Neutrophil (primary cell): ENCODE data around the gene SHF.

Source experiments
- H3K27ac ChIP-seq: fragments of 200-600 bp; sonication (generic); 2 replicates; pipeline ENCODE4 v1.5.1; 2016; ENCODE audit warnings: mild to moderate bottlenecking, moderate library complexity
- H3K27me3 ChIP-seq: fragments of 200-600 bp; sonication (generic); 2 replicates; pipeline ENCODE4 v1.6.0; 2016; ENCODE audit warnings: mild to moderate bottlenecking
- H3K36me3 ChIP-seq: fragments of 200-600 bp; sonication (generic); 2 replicates; pipeline ENCODE4 v1.5.1; 2017
- H3K4me1 ChIP-seq, 2 experiments: fragments of 200-600 bp in 1 of 2; sonication (generic) in 1 of 2; 1 replicate in 1 of 2; 2 replicates in 1 of 2; pipeline versions ENCODE4 v1.5.1 to v1.6.1; 2013 to 2016; ENCODE audit warnings: low read depth in 1 of 2, low read length in 1 of 2, mild to moderate bottlenecking in 1 of 2, moderate library complexity in 1 of 2; ENCODE audit not compliant: control insufficient read depth in 1 of 2, insufficient read depth in 1 of 2
- H3K4me3 ChIP-seq, 2 experiments: fragments of 200-600 bp in 1 of 2; sonication (generic) in 1 of 2; 1 replicate in 1 of 2; 2 replicates in 1 of 2; pipeline ENCODE4 v1.5.1; 2013 to 2016; ENCODE audit warnings: low read depth in 1 of 2, low read length in 1 of 2, mild to moderate bottlenecking in 1 of 2, moderate library complexity in 1 of 2
- H3K9me3 ChIP-seq: fragments of 200-600 bp; sonication (generic); 2 replicates; pipeline ENCODE4 v1.5.1; 2016
- CTCF ChIP-seq: fragments of 200-600 bp; sonication (generic); IDR thresholded peaks from 2 replicates; pipeline ENCODE4 v1.5.1; 2016; ENCODE audit warnings: antibody characterized with exemption

SHF gene

GRCh38 chr15:45200799-45201556, 13.2 kb upstream of the SHF start:
- TF ChIP-seq CTCF, result no peak
- H3K4me1 ChIP-seq, result peaks cover 28 to 35% of the 10 kb centered on the region in 2 experiments
- H3K27me3 ChIP-seq, result no peaks in the 10 kb centered on the region
- peak overlapping the region; percentile 86 for H3K27ac ChIP-seq
- peak overlapping the region; percentile 61 to 71 for H3K4me3 ChIP-seq
- no peaks in the 10 kb centered on the region for H3K9me3 ChIP-seq
- H3K36me3 ChIP-seq, result no peaks in the 10 kb centered on the region

- Histone ChIP-seq H3K4me3 (peak overlapping the region; percentile 61 to 71), H3K4me1 (peaks cover 28 to 35% of the 10 kb centered on the region in 2 experiments), H3K36me3 (no peaks in the 10 kb centered on the region), H3K27me3 (no peaks in the 10 kb centered on the region), H3K27ac (peak overlapping the region; percentile 86), H3K9me3 (no peaks in the 10 kb centered on the region)
- no peak for TF ChIP-seq CTCF
Measured at GRCh38 chr15:45200001-45200798, 12.4 kb upstream of the SHF start.

- Histone ChIP-seq H3K4me3 (peak overlapping the region; percentile 61 to 71), H3K9me3 (no peaks in the 10 kb centered on the region), H3K27ac (peak overlapping the region; percentile 86), H3K27me3 (no peaks in the 10 kb centered on the region), H3K36me3 (no peaks in the 10 kb centered on the region), H3K4me1 (peaks cover 28 to 35% of the 10 kb centered on the region in 2 experiments)
- TF ChIP-seq CTCF, result no peak
Measured at GRCh38 chr15:45199136-45199810, 11.5 kb upstream of the SHF start.

GRCh38 chr15:45198337-45199135, 10.8 kb upstream of the SHF start:
- Histone ChIP-seq H3K27ac (peak overlapping the region; percentile 86), H3K9me3 (no peaks in the 10 kb centered on the region), H3K27me3 (no peaks in the 10 kb centered on the region), H3K36me3 (no peaks in the 10 kb centered on the region), H3K4me1 (peaks cover 28 to 35% of the 10 kb centered on the region in 2 experiments), H3K4me3 (peak overlapping the region; percentile 61 to 71)
- no peak for TF ChIP-seq CTCF

- Histone ChIP-seq H3K27ac (no peak overlapping the region), H3K4me1 (peaks cover 28 to 35% of the 10 kb centered on the region in 2 experiments), H3K9me3 (no peaks in the 10 kb centered on the region), H3K36me3 (no peaks in the 10 kb centered on the region), H3K4me3 (no peak overlapping the region), H3K27me3 (no peaks in the 10 kb centered on the region)
- no peak for TF ChIP-seq CTCF
Measured at GRCh38 chr15:45197512-45197911, 9.7 kb upstream of the SHF start.
